Thyroid gland (tissue), 4 donors: ENCODE measurements around the gene LMF2.

Experiments
- POLR2A ChIP-seq, 2 donors: fragments of 450-650 bp; IDR thresholded peaks; one replicate each; pipeline ENCODE4 v1.6.1; 2017; ENCODE audit warnings: antibody characterized with exemption in 2 of 2, mild to moderate bottlenecking in 2 of 2, moderate library complexity in 1 of 2
- TF ChIP-seq, protein P1 (sequence below), 6 experiments: fragments of 200-600 bp in 3 of 6; fragments of 450-650 bp in 3 of 6; sonication (generic) in 3 of 6; IDR thresholded peaks; one replicate each; pipeline ENCODE4 v1.5.1; 2016 to 2019; ENCODE audit warnings: antibody characterized with exemption in 6 of 6, mild to moderate bottlenecking in 2 of 6, inconsistent platforms in 1 of 6, moderate library complexity in 1 of 6

DNA sequence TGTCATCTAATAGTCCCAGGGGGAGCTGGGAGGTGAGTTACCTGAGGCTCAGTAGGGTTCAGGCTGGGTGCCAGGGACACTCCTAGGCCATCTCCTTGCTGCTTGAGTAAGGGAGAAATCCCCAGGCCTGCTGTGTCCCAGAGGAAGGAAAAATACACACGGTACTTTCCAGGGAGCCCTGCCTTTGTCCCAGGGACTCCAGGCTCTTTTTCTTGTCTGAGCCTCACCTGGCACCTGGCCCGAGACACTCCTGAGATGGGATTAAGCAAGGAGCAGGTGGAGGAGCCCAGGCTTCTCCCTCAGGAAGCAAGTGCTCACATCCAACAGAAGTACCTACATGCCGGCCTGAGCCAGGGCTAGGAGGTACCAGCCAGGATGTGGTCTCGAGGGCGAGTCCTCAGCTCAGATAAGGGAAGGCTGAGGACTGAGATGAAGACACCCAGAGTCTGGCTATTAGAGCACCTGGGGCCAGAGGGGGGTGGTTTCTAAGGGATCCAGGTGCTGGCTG, 37.3 kb upstream of the LMF2 start:
- TF ChIP-seq, protein P1, sequence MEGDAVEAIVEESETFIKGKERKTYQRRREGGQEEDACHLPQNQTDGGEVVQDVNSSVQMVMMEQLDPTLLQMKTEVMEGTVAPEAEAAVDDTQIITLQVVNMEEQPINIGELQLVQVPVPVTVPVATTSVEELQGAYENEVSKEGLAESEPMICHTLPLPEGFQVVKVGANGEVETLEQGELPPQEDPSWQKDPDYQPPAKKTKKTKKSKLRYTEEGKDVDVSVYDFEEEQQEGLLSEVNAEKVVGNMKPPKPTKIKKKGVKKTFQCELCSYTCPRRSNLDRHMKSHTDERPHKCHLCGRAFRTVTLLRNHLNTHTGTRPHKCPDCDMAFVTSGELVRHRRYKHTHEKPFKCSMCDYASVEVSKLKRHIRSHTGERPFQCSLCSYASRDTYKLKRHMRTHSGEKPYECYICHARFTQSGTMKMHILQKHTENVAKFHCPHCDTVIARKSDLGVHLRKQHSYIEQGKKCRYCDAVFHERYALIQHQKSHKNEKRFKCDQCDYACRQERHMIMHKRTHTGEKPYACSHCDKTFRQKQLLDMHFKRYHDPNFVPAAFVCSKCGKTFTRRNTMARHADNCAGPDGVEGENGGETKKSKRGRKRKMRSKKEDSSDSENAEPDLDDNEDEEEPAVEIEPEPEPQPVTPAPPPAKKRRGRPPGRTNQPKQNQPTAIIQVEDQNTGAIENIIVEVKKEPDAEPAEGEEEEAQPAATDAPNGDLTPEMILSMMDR (IDR thresholded peaks at IDR 0.05): no peak
- no peak for TF ChIP-seq POLR2A (IDR thresholded peaks at IDR 0.05)
